SKM-1 (cell line): ENCODE results near the gene MED25.

ENCODE experiments used
- DNase-seq: peaks from one replicate; lab custom pipeline; 2025; ENCODE audit not compliant: unreplicated experiment; lab: John Stamatoyannopoulos, UW

Gene MED25

GRCh38 chr19:49817964-49818648 is at the start of gene MED25:
MED25 (plus strand) TSS chr19:49818289; CDS start chr19:49818342, 53 bp downstream.
- DNase-seq = no peak

- no peak for DNase-seq
Measured at GRCh38 chr19:49770529-49770928, 47.6 kb upstream of the MED25 start.

DNA sequence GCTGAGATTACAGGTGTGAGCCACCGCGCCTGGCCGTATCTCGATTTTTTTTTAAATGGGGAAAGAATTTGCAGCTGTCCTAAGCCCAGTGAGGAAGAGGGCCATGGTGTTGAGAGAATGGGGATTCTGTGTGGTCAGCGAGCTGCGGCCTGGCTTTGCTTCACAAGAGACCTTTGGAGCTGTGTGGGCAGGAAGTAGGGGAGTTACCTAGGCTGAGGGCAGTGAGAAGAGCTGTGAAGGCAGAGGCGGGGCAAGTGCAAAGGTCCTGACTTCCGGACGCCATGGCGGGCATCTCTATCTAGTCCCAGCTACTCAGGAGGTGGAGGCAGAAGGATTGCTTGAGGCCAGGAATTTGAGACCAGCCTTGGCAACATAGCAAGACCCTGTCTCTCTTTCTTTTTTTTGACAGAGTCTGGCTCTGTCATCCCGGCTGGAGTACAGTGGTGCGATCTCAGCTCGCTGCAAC is 46.4 kb upstream of the MED25 start:
- DNase-seq = no peak

- DNase-seq = no peak
Measured at GRCh38 chr19:49772850-49773432, 45.1 kb upstream of the MED25 start.

GRCh38 chr19:49773663-49774350 is 44.3 kb upstream of the MED25 start:
- DNase-seq = no peak

DNA sequence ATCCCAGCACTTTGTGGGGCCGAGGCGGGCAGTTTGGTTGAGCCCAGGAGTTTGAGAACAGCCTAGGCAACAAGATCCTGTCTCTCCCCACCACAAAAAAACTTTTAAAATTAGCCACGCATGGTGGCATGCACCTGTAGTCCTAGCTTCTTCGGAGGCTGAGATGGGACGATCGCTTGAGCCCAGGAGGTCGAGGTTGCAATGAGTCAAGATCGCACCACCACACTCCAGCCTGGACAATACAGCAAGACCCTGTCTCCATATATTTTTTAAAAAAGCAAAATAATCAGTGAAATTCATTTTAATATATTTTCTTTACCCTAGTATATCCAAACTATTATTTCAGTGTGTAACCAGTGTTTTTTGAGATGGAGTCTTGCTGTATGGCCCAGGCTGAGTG is 43.1 kb upstream of the MED25 start:
- no peak for DNase-seq

- DNase-seq = no peak
Measured at GRCh38 chr19:49775742-49776370, 42.2 kb upstream of the MED25 start.

- no peak for DNase-seq
Measured at GRCh38 chr19:49776371-49776764, 41.7 kb upstream of the MED25 start.

GRCh38 chr19:49779731-49780555 is 38.1 kb upstream of the MED25 start:
- no peak for DNase-seq

- DNase-seq = no peak
Measured at GRCh38 chr19:49780861-49781260, 37.2 kb upstream of the MED25 start.

- DNase-seq = no peak
Measured at GRCh38 chr19:49781394-49781793, 36.7 kb upstream of the MED25 start.

DNA sequence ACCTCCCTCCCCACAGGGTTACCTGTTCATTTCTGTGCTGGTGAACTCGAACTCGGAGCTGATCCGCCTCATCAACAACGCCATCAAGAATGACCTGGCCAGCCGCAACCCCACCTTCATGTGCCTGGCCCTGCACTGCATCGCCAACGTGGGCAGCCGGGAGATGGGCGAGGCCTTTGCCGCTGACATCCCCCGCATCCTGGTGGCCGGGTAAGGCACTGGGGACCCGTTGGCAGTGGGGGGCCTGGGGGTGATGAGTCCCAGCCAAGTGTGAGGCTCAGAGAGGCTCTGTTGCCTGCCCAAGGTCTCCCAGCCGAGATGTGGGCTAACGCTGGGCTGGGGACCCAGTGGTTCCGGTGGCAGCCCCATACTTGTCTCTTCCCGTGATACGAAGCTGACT is 35.6 kb upstream of the MED25 start:
- no peak for DNase-seq

DNA sequence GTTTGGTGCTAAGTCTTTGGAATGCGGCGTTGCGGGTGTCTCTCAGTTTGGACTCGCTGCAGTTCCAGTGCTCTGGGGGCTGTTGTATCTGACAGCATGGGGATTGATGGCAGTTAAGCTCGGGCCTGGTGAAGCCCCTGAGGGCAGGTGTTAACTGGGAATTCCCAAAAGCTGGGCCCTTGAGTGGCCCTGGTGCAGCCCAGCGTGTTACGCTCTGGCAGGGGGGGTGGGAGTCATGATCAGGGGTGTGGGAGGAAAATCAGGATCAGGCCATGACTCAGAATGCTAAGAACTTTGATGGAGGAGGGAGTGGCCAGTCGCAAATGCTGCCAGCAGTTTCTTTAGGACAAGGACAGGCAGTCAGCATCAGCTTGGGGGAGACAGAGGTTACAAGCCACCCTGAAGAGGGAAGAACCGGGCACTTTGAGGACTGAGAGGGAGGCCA is 31.7 kb upstream of the MED25 start:
- DNase-seq = no peak

- no peak for DNase-seq
Measured at GRCh38 chr19:49787746-49788145, 30.3 kb upstream of the MED25 start.

- DNase-seq = no peak
Measured at GRCh38 chr19:49788857-49789256, 29.2 kb upstream of the MED25 start.

DNA sequence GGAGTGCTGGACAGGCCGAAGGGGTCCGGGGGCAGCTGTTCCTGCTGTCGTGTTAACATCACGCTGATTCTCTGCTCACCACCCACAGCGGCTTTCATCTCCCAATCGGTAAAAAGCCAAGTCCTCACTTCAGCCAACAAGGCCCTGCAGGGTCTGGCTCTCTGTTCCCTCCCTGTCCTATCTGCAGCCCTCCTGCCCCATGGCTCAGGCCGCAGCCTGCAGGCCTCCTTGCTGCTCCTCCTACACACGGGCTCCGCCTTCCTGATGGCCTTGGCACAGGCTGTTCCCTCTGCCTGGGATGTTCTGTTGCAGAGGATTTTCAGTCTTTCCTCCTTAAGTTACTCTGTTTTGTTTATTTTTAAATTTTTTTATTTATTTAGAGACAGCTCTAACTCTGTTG is 27.2 kb upstream of the MED25 start:
- no peak for DNase-seq

DNA sequence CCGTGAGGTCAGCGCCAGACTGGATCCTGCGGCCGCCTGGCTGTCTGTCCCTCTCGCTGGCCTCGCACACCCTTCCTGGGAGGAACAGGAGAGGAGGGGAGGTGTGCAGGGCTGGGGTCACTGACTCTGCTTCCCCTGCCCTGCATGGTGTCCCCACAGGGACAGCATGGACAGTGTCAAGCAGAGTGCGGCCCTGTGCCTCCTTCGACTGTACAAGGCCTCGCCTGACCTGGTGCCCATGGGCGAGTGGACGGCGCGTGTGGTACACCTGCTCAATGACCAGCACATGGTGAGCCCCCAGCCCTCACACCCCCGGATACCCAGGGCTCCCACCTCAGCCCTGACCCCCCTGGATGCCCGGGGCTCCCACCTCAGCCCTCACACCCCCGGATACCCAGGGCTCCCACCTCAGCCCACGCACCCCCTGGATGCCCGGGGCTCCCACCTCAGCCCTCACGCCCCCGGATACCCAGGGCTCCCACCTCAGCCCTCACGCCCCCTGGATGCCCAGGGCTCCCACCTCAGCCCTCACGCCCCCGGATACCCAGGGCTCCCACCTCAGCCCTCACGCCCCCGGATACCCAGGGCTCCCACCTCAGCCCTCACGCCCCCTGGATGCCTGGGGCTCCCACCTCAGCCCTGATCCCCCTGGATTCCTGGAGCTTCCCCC is 26.2 kb upstream of the MED25 start:
- no peak for DNase-seq

DNA sequence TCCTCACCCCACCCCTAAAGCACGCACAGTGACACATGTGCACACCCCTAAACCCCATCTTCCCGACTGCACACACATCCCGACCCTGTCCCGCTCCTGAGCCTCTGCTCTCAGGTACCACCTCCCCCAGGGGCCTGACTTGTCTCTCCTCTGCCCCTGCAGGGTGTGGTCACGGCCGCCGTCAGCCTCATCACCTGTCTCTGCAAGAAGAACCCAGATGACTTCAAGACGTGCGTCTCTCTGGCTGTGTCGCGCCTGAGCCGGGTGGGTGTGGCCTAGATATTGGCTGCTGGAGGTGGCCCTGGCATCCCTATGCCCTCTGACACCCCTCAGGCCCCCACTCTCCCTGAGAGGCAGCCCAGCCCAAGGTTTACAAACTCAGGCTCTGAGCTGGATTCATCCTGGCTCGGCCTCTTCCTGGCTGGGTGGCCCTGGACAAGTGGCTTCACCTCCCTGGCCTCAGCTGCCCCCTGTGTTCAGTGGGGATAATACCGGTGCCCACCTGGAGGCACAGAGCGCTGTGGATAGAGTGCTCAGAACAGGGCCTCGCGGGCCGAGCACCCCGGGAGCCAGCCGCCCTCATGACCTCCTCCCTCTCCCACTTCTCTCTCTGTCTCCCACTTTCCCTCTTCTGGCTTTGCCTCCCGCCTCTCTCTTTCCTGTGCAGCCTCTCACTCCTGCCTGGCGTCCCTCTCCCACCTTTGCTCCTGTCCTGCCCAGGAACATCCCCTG is 25.1 kb upstream of the MED25 start:
- no peak for DNase-seq

- no peak for DNase-seq
Measured at GRCh38 chr19:49793561-49793840, 24.6 kb upstream of the MED25 start.

DNA sequence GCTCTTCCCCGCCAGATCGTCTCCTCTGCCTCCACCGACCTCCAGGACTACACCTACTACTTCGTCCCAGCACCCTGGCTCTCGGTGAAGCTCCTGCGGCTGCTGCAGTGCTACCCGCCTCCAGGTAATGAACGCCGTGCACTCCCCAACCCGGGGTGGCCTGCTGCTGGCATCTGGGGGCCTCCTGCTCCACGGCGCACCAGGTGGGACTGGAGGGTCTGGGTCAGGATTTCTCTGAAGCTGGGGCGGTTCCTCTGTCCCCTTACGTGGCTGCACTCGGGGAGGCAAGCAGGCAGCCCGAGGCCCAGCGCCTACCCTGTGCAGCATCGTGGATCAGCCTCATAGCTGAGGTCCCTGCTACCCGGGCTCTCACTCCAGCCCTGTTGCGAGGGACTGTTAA is 22.5 kb upstream of the MED25 start:
- DNase-seq = no peak
